ENCODE data around the gene SPEG.

GRCh38 chr2:219524817-219525216 is 90.2 kb downstream of the SPEG start:
- no peak for TF ChIP-seq CTCF (IDR thresholded peaks at IDR 0.05; ENCODE audit: insufficient read depth, low read length)
- TF ChIP-seq POLR2AphosphoS5 (IDR thresholded peaks at IDR 0.05; ENCODE audit: low read depth), result no peak
- TF ChIP-seq REST (IDR thresholded peaks at IDR 0.05; ENCODE audit: insufficient replicate concordance, low read depth), result no peak
- TF ChIP-seq SPI1 (IDR thresholded peaks at IDR 0.05; ENCODE audit: borderline replicate concordance, low read depth), result no peak
